GM10847 (cell line): ENCODE measurements around the gene IL22RA2.

ENCODE experiments used
- POLR2A ChIP-seq: IDR thresholded peaks from 2 replicates; pipeline ENCODE4 v1.6.1; 2011; ENCODE audit not compliant: insufficient read length; ENCODE audit errors: extremely low read depth

Gene IL22RA2, protein sequence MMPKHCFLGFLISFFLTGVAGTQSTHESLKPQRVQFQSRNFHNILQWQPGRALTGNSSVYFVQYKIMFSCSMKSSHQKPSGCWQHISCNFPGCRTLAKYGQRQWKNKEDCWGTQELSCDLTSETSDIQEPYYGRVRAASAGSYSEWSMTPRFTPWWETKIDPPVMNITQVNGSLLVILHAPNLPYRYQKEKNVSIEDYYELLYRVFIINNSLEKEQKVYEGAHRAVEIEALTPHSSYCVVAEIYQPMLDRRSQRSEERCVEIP

DNA sequence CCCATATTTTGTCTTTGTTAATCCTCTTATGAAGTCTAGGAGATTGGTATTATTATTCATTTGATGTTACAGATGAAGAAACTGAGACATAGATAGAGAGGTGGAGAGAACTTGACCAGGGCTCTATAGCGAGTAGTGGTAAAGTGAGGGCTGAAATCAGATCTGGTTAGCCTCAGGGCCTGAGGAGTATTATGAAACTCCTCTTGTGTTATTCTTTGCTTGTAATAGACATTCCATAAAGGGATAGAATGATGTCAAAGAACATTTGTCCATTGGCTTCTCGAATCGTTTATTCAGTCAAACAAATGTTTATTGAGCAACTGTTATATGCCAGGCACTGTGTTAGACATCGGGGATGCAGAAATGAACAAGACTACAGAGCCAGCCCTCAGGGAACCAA, at the start of gene IL22RA2:
IL22RA2 (minus strand) TSS at position 144 of the 400 bp plus-strand sequence. CDS start 11,895 bp downstream, outside the sequence.
- TF ChIP-seq POLR2A = no peak

DNA sequence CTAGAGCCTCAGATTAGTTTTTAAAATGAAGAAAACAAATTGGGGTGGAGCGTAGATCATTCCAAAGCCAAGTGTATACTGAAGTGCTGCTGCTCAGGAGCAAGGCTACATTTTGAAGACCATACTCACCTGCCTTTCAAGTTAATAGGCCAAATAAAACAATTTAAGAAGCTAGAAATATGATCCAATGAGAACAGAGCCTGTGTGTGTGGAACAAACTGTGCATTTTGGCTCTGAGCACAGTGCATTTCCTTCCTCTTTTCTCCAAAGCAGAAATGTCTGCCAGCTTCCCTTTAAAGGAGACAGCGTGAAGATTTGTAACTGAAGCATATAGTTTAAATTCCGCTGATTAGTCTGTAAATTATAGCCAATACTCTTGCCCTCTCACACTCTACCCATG, 48.9 kb upstream of the IL22RA2 start:
- no peak for TF ChIP-seq POLR2A

DNA sequence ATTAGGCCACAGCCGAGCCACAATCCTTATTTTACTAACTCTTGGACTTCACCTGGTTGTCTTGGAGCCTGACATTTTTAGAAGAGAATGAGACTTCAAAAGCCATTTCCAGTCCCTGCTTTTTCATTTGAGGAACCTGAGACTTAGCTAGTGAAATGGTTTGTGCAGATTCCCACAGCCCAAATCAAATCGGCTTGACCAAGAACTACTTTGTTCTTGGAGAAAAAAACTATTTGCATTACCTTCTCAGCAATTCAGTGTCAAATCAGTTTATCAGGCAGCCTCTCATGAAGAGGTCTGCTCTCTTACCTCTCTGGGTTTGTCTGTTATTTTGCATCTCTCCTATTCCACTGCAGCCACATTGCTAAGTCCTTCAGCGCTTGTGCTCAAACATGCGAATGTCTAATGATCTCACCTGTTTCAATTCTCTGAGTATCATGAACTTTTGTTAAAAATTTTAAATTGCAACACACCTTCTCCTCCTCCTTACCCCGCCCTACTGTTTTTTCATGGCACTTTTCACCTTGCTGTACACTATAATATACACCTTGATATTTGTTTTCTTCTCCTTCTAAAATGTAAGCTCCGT, 46.3 kb upstream of the IL22RA2 start:
- no peak for TF ChIP-seq POLR2A

- TF ChIP-seq POLR2A = peak; percentile 83
Measured at GRCh38 chr6:137218917-137219663, 45.6 kb upstream of the IL22RA2 start, which contains the start of gene IFNGR1. Gene IFNGR1 (minus strand): TSS chr6:137219385. CDS start chr6:137219327, 58 bp downstream.

- no peak for TF ChIP-seq POLR2A
Measured at GRCh38 chr6:137218473-137218916, 45.1 kb upstream of the IL22RA2 start.

DNA sequence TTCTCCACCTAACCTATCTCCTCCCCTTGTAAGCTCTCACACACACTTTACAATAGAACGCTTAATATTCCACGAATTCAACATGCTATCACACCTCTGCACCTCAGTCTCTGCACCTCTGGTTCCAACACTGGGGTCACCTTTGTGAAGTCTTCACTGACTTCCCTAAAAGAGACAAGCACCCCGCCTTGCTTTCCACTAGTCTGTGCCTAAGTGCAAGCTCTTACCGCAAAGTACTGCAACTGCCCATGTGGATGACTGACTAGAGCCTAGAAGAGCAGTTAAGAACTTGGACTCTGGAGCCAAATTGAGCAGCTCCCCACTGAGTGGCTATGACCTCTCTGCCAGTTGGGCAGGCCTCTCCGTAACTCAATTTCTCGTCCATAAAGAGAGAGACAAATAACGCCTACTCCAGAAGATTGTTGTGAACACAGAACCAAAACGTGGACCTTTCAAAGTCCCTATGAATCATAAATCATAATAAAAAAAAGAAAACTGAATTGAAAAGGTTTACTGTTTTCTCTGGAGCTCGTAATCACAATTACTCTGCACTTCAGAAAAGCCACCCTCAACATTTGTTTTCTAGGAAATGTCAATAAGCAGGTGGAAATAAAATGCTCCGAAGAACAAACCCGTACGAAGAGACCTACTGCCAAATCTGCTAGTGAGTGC, 44.5 kb upstream of the IL22RA2 start:
- no peak for TF ChIP-seq POLR2A

GRCh38 chr6:137216875-137217553, 43.6 kb upstream of the IL22RA2 start:
- no peak for TF ChIP-seq POLR2A

GRCh38 chr6:137216106-137216505, 42.7 kb upstream of the IL22RA2 start:
- TF ChIP-seq POLR2A = no peak

DNA sequence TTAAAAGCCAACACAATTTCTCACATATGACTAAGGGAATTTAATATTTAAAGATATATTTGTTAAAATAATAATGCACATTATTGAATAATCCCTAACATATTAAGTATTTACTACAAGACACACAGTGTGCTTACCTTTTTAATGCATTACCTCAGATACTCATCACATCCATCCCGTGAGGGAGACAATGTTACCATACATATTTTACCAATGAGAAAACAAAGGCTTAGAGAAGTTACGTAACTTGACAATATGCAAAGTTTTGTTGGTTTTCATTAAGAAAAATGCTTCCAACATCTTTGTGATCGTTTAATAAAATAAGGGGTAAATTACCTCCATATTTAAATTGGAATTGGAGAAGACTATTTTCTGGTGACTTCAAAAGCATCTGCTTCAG, 41.5 kb upstream of the IL22RA2 start:
- no peak for TF ChIP-seq POLR2A

GRCh38 chr6:137213813-137214212, 40.4 kb upstream of the IL22RA2 start:
- no peak for TF ChIP-seq POLR2A

DNA sequence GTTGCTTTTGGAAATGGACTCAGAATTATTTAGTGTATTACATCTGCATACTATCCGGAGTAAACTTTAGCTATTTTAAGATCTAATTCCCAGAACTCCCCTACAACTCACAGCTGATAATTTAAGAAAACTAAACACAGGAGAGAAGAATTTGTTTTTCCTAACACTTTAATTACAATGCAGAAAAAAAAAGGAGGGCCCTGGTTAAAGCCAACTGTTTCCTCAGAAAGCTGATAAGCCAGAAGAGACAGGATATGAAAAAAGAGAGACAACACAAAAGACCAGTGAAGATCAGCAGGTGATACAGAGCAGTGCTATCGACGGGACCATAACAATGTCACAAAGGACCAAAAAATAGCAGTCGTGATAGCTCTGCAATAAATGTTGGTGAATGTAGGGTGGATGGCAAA, 39.9 kb upstream of the IL22RA2 start:
- no peak for TF ChIP-seq POLR2A

DNA sequence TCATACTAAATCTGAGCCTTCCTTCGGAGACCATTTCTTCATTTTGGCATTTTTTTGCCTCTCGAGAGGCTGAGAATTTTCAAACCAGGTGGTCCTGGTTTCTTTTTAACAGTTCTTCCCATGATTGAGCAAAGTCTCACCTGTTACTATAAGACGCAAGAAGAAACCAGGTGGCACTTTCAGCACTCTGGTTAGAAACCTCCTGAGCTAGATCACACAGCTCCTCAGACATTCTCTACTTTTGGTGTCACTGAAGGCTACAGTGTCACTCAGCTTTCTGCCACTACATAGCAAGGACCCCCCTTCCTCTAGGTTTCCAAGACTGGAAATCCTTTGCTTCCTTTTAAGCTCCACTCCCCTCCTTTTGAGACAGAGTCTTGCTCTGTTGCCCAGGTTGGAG, 38.5 kb upstream of the IL22RA2 start:
- TF ChIP-seq POLR2A = no peak

DNA sequence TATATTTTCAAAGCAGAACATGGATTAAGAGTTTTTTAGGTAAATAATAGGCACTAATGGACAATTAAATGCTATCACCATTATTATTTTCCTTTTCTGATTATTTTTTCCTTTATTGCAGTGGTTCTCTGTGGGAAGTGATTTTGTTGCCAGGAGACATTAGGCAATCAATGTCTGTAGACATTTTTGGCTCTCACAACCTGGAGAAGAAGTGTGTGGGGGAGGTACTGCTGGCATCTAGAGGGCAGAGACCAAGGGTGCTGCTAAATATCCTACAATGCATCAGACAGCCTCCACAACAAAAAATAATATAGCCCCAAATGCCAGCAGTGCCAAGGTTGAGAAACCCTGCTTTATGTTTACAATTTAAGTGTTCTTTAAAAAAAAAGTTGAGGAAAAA, 37.5 kb upstream of the IL22RA2 start:
- TF ChIP-seq POLR2A = no peak

DNA sequence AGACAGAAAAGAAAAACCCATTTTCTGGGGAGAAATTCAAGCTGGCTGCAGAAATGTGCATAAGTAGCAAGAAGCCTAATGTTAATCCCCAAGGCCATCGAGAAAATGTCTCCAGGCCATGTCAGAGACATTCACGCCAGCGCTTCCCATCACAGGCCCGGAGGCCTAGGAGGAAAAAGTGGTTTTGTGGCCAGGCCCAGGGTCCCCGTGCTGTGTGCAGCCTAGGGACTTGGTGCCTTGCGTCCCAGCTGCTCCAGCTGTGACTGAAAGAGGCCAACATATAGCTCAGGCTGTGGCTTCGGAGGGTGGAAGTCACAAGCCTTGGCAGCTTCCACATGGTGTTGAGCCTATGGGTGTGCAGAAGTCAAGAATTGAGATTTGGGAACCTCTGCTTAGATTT, 34.8 kb upstream of the IL22RA2 start:
- no peak for TF ChIP-seq POLR2A

- TF ChIP-seq POLR2A = no peak
Measured at GRCh38 chr6:137206577-137206976, 33.1 kb upstream of the IL22RA2 start.

DNA sequence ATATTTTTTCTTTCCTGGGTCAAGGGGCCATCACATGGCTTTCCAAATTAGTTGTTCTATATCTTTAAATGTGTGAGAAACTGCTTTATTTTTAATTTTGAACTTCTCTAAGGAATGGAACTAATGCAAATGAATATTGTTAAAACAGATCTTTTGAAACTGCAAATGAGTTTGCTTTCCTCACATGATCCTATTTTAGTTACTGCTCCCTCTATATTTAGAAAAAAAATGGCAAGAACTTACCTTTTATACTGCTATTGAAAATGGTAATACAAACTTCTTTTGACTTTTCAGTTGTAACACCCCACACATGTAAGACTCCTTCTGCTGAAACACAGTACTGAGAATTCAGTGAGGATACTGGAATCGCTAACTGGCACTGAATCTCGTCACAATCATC, 29.8 kb upstream of the IL22RA2 start:
- TF ChIP-seq POLR2A = no peak

GRCh38 chr6:137202078-137202477, 28.6 kb upstream of the IL22RA2 start:
- TF ChIP-seq POLR2A = no peak
